ENCODE measurements around the gene SUCO. TPM values are rescaled to one million over a fixed set of nuclear protein-coding genes. Genes with fewer than 3 reads are reported as not detected.

The SUCO gene
- total RNA-seq, 1 experiment from 2014 or later, result 37.7 TPM

DNA sequence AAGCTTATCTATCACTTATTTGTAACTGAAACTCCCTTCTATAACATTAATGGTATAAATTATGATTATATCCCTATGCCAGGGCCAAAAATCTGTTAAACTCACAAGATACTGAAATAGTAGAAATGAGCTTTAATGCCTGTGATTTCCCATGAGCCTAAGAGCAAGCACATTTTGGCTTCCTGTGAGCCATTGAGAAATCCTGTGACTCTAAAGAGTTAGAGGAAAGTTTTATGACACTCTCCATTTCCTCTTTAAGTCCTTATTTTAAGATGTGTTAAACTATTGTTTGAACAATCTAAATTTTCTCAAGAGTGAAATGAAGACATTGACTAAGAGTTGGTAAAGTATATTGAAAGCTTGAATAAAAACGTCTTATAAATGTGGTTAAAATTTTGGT, 45.6 kb downstream of the SUCO start:
- H3K23me2 ChIP-seq (ENCODE audit: insufficient read length, low read depth, low read length, poor library complexity, severe bottlenecking), result no peaks in the 10 kb centered on the region
- no peaks in the 10 kb centered on the region for H3K79me1 ChIP-seq (ENCODE audit: insufficient read depth, low read depth, low read length, poor library complexity, severe bottlenecking)
- no peak overlapping the region for H2BK20ac ChIP-seq (ENCODE audit: low read depth, low read length, poor library complexity, severe bottlenecking)
- no peak overlapping the region for H2BK12ac ChIP-seq (ENCODE audit: insufficient read length, low read depth, low read length)
- H3K4me3 Mint-ChIP-seq, result no peak overlapping the region
- no peaks in the 10 kb centered on the region for H4K20me1 ChIP-seq (ENCODE audit: control insufficient read depth, insufficient read depth, insufficient read length)
- no peak overlapping the region for H4K8ac ChIP-seq (replicated peaks; ENCODE audit: insufficient read length, low read depth, low read length)
- no peak overlapping the region for H4K91ac ChIP-seq (ENCODE audit: insufficient read length, low read depth, low read length)
- H2BK120ac ChIP-seq (ENCODE audit: low read depth, low read length, poor library complexity, severe bottlenecking), result no peak overlapping the region
- no peaks in the 10 kb centered on the region for H3K27me3 ChIP-seq (ENCODE audit: insufficient read depth, low read length)
- H4K5ac ChIP-seq (ENCODE audit: insufficient read length, low read depth, low read length), result no peak overlapping the region
- H2AFZ ChIP-seq (ENCODE audit: low read length), result no peak overlapping the region
- no peaks in the 10 kb centered on the region for H3K79me2 ChIP-seq (ENCODE audit: insufficient read depth, low read length)
- H3K36me3 Mint-ChIP-seq (ENCODE audit: insufficient read depth in 1 of 3, low read depth in 3 of 3), result peaks cover 7 to 39% (median 30%) of the 10 kb centered on the region in 3 experiments; a peak in 6 of 7 replicates
- H3K23ac ChIP-seq (ENCODE audit: insufficient read length, low read depth, low read length), result no peak overlapping the region
- H3K27ac ChIP-seq (ENCODE audit: insufficient read length, low read depth, low read length), result no peak overlapping the region
- H2BK5ac ChIP-seq (ENCODE audit: insufficient read length, low read length), result no peak overlapping the region
- H2BK15ac ChIP-seq (ENCODE audit: low read depth, low read length), result no peak overlapping the region
- no peaks in the 10 kb centered on the region; the same call in 1 of the 2 replicates for H3K4me1 ChIP-seq (ENCODE audit: insufficient read depth, low read length)
- no peak overlapping the region for H3K27ac Mint-ChIP-seq
- WGBS (ENCODE audit: extremely low coverage, insufficient read length, low lambda C conversion rate), result no CpG with 5 or more reads among the region's 1 CpG
- no peak overlapping the region for H2AK5ac ChIP-seq (ENCODE audit: insufficient read length, low read length)
- no peak overlapping the region for H3K18ac ChIP-seq (ENCODE audit: insufficient read length, low read depth, low read length)
- H3K27me3 Mint-ChIP-seq (ENCODE audit: low read depth), result no peaks in the 10 kb centered on the region
- H3K9ac ChIP-seq (ENCODE audit: extremely low read depth, insufficient read length, low read length), result no peak overlapping the region
- no peak overlapping the region for H3K4ac ChIP-seq (ENCODE audit: low read depth, low read length)
- H3K56ac ChIP-seq (ENCODE audit: insufficient read length, low read depth, low read length), result no peak overlapping the region
- H3K9me3 ChIP-seq (ENCODE audit: control insufficient read depth, low read depth, low read length), result no peaks in the 10 kb centered on the region
- H3K4me1 Mint-ChIP-seq, result peaks cover 25 to 26% of the 10 kb centered on the region in 2 experiments
- DNase-seq, result no peak
- no peak overlapping the region for H3K14ac ChIP-seq (ENCODE audit: insufficient read depth, low read length)
- H3T11ph ChIP-seq (ENCODE audit: low read length), result no peak overlapping the region
- TF ChIP-seq, protein P1, sequence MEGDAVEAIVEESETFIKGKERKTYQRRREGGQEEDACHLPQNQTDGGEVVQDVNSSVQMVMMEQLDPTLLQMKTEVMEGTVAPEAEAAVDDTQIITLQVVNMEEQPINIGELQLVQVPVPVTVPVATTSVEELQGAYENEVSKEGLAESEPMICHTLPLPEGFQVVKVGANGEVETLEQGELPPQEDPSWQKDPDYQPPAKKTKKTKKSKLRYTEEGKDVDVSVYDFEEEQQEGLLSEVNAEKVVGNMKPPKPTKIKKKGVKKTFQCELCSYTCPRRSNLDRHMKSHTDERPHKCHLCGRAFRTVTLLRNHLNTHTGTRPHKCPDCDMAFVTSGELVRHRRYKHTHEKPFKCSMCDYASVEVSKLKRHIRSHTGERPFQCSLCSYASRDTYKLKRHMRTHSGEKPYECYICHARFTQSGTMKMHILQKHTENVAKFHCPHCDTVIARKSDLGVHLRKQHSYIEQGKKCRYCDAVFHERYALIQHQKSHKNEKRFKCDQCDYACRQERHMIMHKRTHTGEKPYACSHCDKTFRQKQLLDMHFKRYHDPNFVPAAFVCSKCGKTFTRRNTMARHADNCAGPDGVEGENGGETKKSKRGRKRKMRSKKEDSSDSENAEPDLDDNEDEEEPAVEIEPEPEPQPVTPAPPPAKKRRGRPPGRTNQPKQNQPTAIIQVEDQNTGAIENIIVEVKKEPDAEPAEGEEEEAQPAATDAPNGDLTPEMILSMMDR (conservative IDR thresholded peaks at IDR 0.05), result no peak
- no peak overlapping the region for H3K4me2 ChIP-seq (ENCODE audit: insufficient read depth, insufficient read length, low read length)
- no peaks in the 10 kb centered on the region for H3K9me3 Mint-ChIP-seq

Measured in H9 (cell line).